NCI-H146 (cell line): Measurements from ENCODE around the gene VGF.
A peak's percentile ranks its signal among the peaks of the same experiment; 100 is the strongest.
"Not testable (repeated sequence)": the region's sequence is repeated elsewhere in the genome, so short reads cannot be mapped to it uniquely, and the experiment has no call there.

Source experiments
- DNase-seq: peaks from one replicate; lab custom pipeline; 2025; lab: John Stamatoyannopoulos, UW

VGF gene

GRCh38 chr7:101134399-101134980 lies 30.9 kb downstream of the VGF start:
- peak; percentile 73 for DNase-seq

DNA sequence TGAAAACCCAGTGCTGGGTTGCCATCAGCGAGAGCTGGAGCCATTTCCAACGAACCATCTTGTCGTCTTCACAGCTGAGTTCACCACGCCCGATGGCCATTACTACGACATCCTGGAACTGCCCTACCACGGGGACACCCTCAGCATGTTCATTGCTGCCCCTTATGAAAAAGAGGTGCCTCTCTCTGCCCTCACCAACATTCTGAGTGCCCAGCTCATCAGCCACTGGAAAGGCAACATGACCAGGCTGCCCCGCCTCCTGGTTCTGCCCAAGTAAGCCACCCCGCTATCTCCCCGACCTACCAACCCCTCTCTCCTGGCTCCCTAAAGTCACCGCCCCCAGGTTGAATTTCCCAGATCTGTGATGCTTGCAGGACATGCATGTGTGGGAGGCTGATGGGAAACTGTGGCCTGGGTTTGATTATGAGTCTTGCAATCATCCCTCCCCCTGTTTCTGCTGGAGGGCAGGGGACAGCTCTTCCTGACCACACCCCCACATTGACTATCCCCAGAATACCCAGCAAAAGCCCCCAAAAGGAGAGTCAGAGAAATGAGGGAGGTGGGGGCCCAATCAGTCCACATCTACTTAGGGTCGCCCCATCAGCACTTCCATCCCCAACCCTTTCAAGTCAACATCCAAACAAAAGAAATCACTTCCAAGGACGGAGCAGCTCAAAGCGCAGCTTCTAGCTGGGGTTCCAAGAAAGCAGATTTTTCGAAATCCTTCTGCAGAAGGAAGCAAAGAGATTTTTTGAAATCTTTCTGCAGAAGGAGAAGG lies 31.6 kb downstream of the VGF start:
- DNase-seq = no peak

GRCh38 chr7:101132626-101133600 lies 32.5 kb downstream of the VGF start:
- not testable (repeated sequence) for DNase-seq

DNA sequence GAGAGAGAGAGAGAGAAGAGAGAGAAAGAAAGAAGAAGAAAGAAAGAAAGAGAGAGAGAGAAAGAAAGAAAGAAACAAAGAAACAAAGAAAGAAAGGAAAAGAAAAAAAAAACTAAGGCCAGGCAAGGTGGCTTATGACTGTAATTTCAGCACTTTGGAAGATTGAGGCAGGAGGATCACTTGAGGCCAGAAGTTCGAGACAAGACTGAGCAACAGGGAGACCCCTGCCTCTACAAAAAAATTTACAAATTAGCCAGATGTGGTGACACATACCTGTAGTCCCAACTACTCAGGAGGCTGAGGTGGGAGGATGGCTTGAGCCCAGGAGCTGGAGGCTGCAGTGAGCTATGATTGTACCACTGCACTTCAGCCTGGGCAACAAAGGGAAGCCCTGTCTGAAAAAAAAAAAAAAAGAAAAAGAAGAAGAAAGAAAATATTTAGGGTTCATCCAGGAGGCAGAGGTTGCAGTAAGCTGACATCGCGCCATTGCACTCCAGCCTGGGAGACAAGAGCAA lies 35.7 kb downstream of the VGF start:
- DNase-seq = no peak

DNA sequence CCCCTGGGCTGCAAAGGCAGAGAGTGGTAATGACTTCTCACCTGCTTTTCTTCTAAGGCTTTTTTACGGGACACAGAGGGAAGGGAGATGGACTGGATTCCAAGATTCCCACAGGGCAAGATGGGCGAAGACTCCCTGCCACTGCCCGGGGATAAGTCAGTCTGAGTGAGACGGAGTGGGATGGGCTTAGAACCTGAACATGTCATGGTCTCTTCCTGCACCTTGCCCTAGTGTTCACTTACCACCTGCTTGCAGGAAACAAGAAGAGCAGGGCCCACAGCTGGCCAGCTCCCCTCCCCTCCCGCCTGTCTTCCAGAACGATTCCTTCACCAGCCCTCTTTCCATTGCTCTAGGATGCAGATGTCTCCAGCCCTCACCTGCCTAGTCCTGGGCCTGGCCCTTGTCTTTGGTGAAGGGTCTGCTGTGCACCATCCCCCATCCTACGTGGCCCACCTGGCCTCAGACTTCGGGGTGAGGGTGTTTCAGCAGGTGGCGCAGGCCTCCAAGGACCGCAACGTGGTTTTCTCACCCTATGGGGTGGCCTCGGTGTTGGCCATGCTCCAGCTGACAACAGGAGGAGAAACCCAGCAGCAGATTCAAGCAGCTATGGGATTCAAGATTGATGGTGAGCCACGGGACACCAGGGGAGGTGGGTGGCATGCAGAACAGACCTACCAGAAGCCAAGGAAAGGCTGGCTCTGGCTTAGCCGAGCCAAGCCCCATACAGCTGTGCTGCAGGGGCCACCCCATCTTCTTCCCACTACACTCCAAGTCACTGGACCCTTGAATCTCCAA lies 37.1 kb downstream of the VGF start:
- DNase-seq = no peak

DNA sequence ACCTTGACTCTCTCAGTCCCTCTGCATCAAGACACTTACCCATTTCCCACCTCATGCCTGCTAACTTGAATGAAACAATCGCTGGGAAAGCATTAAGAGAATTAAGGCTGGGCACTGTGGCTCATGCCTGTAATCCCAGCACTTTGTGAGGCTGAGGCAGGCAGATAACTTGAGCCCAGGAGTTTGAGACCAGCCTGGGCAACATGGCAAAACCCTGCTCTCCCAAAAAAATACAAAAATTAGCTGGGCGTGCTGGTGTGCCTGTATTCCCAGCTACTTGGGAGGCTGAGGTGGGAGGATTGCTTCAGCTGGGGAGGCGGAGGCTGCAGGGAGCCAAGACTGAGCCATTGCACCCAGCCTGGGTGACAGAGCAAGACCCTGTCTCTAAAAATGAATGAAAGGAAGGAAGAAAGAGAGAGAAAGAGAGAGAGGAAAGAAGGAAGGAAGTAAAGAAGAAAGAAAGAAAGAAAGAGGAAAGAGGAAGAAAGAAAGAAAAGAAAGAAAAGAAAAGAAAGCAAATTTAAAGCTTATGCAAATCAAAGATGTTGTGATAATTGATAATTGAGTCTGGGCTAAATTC lies 37.8 kb downstream of the VGF start:
- no peak for DNase-seq

GRCh38 chr7:101126651-101127459 lies 38.5 kb downstream of the VGF start, which contains the start of gene SERPINE1:
Gene SERPINE1, plus strand, starts transcription at chr7:101127104. Its CDS starts 1,290 bp downstream, at chr7:101128394.
- DNase-seq = no peak

- no peak for DNase-seq
These were observed 39.2 kb downstream of the VGF start for GRCh38 chr7:101125989-101126650.

DNA sequence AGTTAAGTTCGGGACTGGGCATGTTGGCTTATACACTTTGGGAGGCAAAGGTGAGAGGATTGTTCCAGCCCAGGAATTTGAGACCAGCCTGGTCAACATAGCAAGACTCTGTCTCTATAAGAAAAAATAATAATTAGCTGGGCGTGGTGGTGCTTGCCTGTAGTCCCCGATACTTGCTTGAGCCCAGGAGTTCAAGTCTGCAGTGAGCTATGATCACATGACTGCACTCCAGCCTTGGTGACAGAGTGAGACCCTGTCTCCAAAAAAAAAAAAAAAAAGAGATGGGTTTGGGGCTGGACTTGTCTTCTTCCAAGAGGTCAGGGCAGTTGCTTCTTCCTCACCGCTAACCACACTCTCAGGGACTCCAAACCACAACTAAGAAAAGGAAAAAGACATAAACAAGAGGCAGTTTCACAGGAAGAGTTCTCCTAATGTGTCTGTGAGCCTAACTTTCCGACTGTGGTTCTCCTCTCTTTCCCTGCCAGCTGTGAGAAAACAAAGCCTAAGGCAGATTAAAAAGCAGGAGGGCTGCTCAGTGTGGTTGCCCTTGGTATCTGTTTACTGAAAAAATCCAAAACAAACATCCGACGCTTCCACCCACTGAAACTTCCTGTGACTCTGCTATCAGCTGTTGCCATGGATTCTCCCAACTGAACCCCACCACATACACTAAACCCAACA lies 40.9 kb downstream of the VGF start:
- no peak for DNase-seq

DNA sequence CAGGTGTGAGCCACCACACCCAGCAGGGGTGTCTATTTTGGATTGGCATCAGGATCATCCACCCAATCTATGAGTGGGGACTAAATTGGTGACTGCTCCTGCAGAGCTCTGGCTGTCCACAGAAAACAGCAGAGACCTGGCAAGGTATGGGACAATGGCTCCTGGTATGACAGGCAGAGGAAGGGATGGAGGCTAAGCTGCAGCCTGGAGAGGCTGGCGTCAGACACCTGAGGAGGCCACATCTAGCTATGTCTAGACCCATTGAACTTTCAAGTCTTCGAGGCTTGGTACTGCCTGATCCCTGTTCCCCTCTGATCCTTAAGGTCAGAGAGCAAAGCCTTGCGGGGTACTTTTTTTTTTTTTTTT lies 41.7 kb downstream of the VGF start:
- no peak for DNase-seq

DNA sequence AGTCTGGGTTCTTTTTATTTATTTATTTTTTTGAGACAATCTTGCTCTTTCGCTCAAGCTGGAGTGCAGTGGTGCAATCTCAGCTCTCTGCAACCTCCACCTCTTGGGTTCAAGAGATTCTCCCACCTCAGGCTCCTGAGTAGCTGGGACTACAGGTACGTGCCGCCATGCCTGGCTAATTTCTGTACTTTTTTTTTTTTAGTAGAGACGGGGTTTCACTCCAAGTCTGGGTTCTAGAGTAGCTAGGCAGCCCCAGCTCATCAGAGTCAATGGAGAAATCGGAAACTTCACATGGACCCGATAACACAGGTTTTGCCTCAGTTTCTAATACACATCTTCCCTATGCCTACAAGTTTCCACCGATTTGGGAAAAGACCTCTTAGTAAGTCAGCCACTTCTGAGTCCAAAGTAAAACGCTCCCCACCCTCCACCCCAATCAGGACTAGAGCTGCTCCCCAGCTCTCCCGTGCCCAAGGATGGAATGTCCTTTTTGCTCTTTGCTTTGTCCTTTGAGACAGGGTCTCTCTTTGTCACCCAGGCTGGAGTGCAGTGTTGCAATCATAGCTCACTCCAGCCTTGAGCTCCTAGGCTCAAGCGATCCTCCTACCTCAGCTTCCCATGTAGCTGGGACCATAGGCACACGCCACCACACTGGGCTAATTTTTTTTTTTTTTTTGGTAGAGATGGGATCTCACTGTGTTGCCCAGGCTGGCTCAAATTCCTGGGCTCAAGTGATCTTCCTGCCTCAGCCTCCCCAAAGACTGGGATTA lies 42.3 kb downstream of the VGF start:
- no peak for DNase-seq

GRCh38 chr7:101121991-101122932 lies 43.1 kb downstream of the VGF start:
- DNase-seq = no peak

GRCh38 chr7:101121631-101121990 lies 43.8 kb downstream of the VGF start:
- DNase-seq = not testable (repeated sequence)

GRCh38 chr7:101120315-101120714 lies 45.1 kb downstream of the VGF start:
- no peak for DNase-seq

DNA sequence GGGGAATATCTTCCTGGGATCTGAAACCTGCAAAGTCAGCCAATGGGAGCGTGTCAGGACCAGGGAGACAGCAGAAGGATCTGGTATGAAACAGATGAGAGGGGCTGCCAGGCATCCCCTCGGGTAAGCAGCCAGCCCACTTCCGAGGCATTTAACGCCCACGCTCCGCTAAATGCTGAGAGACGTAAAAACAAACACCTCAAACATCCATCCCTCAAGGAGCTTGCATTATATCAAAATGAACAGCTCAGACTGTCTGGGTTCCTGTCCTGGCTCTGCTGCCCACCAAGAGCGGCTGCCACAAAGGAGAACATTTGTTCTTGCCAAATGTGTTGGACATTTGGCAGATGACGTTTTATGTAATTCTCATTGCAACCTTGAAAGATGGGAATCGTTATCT lies 45.5 kb downstream of the VGF start:
- no peak for DNase-seq

DNA sequence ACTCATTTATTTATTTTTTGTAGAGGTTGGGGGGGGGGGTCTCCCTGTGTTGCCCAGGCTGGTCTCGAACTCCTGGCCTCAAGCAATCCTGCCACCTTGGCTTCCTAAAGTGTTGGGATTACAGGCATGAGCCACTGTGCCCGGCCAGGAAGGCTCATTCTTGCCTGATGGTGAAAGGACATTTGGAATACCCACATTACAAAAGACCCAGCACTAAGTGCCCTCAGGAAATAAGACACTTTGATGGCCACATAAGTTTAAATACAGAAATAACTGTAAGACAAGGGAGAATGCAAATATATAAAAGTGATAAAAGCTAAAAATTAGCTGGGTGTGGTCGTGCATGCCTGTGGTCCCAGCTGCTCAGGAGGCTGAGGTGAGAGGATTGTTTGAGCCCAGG lies 46.5 kb downstream of the VGF start:
- DNase-seq = no peak

- DNase-seq = no peak
These were observed 48.5 kb downstream of the VGF start for GRCh38 chr7:101116898-101117297.
